ENCODE data around the gene EIF4B.
"Not testable (repeated sequence)": the region's sequence is repeated elsewhere in the genome, so short reads cannot be mapped to it uniquely, and the experiment has no call there.

Gene EIF4B

DNA sequence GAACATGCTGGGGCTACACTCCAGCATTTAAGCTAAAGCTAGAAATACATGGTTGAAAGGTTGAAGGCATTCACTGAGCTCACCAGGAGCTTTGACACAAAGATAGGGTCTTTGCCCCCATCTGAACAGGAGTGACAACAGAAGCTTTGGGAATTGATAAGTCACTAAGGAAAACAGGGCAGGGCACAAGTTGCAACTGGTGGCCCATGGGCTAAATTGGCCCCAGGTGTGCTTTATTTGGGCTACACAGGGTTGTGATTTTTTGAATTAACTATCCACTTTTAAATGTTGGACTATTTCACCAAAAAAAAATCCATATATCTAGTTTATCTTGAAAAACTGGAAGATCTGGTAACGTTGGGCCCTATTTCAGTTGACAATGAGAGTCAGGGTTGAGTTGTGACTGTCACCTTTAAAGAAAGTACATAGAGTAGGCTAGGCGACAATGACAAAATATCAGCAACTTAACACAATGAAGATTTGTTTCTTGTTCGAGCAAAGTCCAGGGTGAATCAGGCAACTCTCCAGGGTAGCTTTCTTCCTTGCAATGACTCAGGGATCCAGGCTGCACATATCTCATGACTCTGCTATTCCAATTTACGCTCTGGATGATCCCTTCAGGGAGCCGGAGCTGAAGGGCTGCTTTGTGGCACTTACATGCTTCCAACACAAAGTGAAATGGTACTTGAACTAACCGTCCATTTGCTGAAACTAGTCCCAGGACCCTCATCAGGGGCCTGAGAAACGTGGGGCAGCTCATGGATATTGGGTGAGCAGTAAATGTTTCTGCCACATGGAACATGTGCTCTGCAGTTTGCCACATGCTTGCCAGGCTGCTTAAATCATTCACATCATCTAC is 13.3 kb upstream of the EIF4B start:
- in situ Hi-C loops (cut with MboI; ENCODE audit: low sequenced_read_pairs) = loop anchor here (25.0 kb wide), 2 partner anchors 406 to 606 kb away; partner anchors contain the start of gene KRT84

DNA sequence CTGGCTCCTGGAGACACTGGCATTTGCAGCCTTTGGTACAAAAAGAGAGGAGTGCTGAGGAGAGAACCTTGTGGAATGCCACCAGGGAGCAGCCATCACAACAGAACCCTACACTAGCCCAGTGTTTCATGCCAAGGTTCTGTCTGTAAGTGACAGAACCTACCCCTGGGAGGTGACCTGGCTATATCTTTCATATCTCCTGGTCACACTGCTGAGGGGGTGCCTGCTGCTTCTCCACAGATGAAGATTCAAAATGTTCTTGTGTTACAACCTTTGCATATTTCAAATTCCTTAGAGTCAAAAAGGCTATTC is 12.7 kb upstream of the EIF4B start:
- in situ Hi-C loops (cut with MboI; ENCODE audit: low sequenced_read_pairs) = loop anchor here (25.0 kb wide), 2 partner anchors 406 to 606 kb away; partner anchors contain the start of gene KRT84

DNA sequence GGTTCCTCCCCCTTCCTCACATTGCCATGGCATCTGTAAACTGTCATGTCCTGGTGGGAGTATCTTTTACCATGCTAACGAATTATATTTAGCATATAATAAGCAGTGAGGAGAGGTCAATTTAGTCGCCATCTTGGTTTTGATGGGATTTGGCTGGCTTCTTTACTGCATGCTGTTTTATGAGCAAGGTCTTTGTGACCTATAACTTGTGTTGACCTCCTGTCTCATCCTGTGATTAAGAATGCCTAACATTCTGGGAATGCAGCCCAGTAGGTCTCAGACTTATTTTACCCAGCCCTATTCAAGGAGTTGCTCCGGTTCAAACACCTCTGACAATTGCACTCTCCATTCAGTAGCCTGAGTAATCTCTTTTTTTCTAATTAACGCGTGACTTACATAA is 2.1 kb upstream of the EIF4B start:
- in situ Hi-C loops (cut with MboI; ENCODE audit: low sequenced_read_pairs) = no loop called here

DNA sequence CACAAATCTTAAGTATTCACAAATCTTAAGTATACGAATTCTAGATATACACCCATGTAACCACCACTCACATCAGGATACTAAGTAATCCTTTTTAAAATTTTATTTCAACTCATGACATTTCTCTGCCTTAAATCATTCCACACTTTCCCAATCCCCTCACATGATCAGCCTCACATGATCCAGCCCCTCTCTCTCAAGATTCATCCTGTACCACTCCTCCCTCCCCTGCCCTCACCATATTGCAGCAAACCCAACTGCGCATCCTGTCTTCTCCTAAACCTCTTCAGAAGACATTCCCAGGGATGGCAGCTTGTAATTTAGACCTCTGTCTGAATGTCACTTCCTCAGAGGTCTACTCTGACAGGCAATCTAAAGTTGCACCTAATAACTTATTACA is 1.7 kb upstream of the EIF4B start:
- in situ Hi-C loops (cut with MboI; ENCODE audit: low sequenced_read_pairs) = no loop called here

DNA sequence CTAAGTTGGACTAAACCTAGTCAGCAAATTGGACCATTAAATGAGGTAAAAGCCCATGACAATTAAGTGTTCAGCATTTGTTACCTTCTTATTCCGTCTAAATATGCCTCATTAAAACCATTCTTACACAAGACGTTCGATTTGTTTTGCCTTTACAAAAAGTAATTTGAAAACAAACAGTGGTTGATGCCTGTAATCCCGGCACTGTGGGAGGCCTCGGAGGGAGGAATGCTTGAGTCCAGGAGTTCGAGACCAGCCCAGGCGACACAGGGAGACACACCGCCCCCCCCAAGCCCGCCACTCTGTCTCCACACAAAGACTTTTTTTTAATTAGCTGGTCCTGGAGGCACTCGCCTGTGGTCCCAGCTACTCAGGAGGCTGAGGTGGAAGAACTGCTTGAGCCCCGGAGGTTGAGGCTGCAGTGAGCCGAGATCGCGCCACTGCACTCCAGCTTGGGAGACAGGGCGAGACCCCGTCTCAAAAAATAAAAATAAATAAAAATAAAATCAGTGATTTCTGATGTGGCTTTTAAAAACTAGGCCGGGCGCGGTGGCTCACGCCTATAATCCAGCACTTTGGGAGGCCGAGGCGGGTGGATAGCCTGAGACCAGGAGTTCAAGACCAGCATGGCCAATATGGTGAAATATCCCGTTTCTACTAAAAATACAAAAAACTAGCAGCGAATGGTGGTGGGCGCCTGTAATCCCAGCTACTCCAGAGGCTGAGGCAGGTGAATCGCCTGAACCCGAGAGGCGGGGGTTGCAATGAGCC is 856 bp upstream of the EIF4B start:
- in situ Hi-C loops (cut with MboI; ENCODE audit: low sequenced_read_pairs) = no loop called here

DNA sequence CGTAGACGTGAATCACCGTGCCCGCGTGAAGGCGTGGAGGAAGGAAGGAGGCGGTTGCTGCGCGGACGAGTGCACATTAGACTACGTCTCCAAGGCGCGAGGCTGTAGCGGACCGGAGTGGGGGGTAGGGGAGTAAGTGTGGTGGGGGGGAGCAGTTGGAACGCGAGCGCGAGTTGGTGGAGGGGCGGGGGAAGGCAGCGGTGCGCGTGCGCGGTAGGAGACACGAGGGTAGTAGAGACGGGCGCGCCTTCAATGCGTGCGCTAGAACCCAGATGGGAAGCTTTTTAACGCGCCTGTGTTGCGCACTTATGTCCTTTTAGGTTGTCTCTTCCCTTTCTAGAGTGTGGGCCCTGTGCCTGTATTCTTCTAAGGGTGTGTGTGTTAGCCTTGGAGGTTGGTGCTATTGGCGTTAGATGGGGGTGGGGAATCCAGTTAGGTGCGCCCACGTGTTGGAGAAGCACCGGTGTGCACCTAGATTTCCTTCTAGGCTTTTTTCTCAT is 604 bp downstream of the EIF4B start:
- in situ Hi-C loops (cut with MboI; ENCODE audit: low sequenced_read_pairs) = no loop called here

DNA sequence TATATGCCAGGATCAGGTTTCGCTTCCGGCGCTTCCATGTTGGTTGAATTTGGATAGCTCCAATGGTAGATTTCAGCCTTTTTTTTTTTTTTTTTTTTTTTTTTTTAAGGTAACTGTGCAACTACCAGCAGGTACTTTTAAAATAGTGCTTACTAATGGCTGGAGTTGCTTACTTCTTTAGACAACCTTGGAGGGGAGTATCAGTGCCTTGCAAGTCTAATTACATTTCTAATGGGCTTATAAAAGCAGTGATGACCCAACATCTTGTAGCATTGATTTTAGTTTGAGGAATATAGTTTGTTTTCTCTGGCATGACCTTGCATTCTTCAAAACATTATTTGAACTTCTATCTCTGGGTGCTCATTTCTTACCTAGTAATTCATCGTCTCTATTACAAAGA is 1.1 kb downstream of the EIF4B start:
- in situ Hi-C loops (cut with MboI; ENCODE audit: low sequenced_read_pairs) = no loop called here

DNA sequence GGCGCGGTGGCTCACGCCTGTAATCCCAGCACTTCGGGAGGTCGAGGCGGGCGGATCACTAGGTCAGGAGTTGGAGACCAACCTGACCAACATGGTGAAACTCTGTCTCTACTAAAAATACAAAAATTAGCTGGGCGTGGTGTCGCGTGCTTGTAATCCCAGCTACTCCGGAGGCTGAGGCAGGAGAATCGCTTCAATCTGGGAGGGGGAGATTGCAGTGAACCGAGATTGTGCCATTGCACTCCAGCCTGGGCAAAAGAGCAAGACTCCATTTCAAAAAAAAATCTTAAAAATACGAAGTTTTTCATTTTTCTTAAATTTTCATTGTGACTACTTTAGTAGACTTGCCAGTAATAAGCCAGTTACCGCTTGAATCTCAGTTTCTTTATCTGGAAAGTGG is 2.5 kb downstream of the EIF4B start:
- in situ Hi-C loops (cut with MboI; ENCODE audit: low sequenced_read_pairs) = not testable (repeated sequence)

DNA sequence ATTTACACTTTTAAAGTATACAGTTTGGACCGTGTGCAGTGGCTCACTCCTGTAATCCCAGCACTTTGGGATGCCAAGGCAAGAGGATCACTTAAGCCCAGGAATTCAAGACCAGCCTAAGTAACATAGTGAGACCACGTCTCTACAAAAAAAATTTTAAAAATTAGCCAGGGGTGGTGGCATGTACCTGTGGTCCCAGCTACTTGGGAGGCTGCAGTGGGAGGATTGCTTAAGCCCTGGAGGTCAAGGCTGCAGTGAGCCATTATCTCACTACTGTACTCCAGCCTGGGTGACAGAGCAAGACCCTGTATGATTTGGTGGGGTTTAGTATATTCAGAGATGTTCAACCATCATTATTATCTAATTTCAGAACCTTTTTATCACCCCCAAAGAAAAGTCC is 4.7 kb downstream of the EIF4B start:
- in situ Hi-C loops (cut with MboI; ENCODE audit: low sequenced_read_pairs) = no loop called here

DNA sequence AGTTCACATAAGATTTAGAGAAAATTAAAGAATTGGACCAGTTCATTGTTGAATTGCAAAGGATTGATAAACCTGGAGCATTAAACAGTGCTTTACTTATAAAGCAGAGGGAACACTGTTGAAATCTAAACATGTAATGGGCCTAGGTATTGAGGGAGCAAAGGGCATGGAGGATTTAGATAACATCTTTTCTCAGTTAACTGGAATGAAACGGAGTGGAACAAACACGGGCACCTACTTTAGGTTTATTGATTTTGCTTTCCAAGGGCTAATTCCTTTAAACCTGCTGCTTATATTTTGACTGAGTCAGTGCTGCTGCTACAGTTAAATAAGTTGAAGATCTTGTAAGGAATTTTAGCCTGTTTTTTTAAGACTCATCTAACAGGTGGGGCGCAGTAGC is 5.6 kb downstream of the EIF4B start:
- in situ Hi-C loops (cut with MboI; ENCODE audit: low sequenced_read_pairs) = no loop called here

DNA sequence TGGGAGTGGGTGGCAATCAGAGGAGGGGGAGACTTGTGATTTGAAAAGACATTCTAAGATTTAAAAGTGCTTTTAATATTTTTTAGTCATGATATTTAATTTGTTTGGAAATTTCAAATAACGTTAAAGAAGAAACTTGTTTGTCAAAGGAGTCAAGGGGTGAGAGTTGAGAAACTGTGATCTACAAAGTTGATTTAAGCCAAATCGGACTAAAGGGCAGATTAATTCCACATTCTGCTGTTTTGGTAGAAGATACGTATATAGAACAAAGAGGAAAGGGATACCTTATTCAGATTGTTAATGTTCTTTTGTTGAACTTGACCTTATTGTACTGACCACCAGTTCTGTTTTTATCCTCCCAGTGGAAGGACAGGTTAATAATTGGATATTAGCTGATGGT is 6.7 kb downstream of the EIF4B start:
- in situ Hi-C loops (cut with MboI; ENCODE audit: low sequenced_read_pairs) = no loop called here

DNA sequence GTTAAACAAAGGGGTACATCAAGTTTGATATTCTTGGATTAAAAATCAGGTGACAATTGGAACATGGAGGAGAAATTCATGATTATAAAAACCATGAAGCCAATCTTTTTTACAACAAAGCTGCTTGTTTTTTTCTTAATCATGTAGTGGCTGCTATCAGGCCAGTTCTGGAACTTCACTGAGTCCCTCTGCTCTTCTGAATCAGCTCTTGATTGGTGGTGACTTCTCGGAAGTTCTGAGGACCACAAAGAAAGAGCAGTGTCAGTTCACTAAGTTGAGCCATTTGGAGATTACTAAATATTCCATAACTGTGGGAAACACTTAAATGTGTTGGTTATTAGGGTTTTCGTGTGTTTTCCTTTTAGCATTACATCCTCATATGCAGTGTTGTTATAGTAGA is 8.5 kb downstream of the EIF4B start:
- in situ Hi-C loops (cut with MboI; ENCODE audit: low sequenced_read_pairs) = no loop called here

DNA sequence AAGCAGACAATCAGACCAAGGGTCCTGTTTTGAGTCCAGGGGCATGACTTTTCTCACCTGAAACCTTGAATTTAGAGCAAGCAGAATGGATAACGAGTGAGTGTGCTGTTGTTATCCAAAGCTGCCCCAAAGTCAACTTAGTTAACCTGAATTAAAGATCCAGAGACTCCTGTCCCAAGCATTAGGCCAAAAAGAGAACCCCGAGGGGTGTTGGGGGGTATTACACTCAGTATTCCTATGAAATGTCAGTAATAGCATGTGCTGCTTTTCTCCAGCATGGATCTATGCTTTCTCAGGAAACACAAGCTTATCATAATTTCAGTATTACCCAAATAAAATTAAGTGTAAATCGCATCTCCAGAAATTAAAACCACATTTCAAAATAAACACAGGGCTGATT is 19.0 kb downstream of the EIF4B start:
- in situ Hi-C loops (cut with MboI; ENCODE audit: low sequenced_read_pairs) = no loop called here

DNA sequence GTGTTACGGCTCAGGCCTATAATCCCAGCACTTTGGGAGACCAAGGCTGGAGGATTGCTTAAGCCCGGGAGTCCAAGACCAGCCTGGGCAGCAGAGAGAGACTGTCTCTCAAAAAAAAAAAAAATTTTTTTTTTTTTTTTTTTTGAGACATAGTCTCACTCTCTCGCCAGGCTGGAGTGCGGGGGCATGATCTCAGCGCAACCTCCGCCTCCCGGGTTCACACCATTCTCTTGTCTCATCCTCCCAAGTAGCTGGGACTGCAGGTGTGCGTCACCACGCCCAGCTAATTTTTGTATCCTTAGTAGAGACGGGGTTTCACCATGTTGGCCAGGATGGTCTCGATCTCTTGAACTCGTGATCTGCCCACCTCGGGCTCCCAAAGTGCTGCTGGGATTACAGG is 20.8 kb downstream of the EIF4B start:
- in situ Hi-C loops (cut with MboI; ENCODE audit: low sequenced_read_pairs) = not testable (repeated sequence)

DNA sequence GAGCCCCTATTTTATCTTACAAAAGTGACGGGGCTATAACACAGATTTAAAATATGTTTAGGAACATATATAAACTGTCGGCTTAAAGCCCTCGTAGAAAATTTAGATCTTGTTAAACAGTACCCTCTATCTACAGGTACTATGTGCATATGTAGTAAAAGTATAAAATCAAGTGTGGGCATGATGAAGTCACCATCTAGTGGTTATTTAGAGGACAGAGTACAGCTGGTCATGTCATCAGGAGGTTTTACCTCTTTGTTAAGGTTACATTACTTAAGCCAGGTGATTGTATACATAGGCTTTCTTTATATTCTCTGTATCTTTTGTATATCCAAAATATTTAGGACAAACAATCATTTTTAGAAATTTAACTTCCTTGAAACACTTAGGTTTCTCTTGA is 25.4 kb downstream of the EIF4B start:
- in situ Hi-C loops (cut with MboI; ENCODE audit: low sequenced_read_pairs) = no loop called here

DNA sequence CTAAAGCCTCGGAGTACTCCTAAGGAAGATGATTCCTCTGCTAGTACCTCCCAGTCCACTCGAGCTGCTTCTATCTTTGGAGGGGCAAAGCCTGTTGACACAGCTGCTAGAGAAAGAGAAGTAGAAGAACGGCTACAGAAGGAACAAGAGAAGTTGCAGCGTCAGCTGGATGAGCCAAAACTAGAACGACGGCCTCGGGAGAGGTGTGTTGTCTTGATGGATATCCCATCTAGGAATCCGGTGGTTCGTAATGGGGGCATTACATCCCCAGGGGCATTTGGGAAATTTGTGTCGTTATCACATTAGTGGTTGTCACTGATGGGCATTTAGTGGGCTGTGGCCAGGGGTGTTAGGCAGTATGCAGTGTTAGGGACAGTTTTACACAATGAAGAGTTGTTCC is 27.6 kb downstream of the EIF4B start:
- in situ Hi-C loops (cut with MboI; ENCODE audit: low sequenced_read_pairs) = not testable (repeated sequence)

DNA sequence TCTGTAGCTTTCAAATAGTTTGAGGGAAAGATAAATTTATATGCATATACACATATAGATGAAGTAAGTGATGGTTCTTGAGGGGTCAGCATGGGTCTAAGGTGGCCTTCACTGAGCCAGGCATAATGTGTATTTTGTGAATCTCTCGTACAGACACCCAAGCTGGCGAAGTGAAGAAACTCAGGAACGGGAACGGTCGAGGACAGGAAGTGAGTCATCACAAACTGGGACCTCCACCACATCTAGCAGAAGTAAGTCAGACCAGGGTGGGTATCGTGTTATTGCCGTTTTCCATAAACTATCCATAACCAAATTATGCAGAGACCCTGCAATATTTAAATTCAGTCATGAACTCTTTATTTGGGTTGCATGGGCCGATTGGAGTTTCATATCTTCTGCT is 28.2 kb downstream of the EIF4B start:
- in situ Hi-C loops (cut with MboI; ENCODE audit: low sequenced_read_pairs) = no loop called here

DNA sequence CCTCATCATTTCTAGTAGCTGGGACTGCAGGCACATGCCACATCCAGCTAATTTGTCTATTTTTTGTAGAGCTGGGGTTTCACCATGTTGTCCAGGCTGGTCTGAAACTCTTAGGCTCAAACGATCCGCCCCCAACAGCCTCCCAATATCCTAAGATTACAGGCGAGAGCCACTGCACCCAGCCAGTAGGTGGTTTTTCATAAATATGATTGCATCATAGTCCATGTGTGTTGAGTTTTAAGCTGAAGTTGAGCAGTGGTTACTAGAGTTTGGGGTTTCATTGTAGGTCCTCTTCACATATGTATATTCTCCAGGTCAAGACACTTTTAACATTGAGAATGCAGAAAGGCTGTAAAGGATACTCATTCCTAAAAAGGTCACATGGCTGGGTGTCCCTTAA is 30.5 kb downstream of the EIF4B start:
- in situ Hi-C loops (cut with MboI; ENCODE audit: low sequenced_read_pairs) = no loop called here

DNA sequence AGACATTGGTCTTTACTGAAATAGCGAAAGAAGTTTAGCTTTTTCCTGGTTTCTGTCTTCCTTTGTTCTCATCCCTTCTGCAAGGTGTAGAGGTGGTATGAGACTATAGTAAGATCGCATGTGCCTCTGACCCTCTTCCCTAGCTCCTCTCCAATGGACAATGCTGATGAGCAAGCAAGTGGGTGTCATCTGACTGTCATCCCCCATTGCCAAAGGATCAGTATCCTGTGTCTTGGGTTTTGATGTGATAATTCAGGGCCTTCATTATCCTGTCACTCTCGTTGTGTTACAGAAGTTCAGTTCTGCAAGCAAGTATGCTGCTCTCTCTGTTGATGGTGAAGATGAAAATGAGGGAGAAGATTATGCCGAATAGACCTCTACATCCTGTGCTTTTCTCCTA is 33.6 kb downstream of the EIF4B start:
- in situ Hi-C loops (cut with MboI; ENCODE audit: low sequenced_read_pairs) = no loop called here

DNA sequence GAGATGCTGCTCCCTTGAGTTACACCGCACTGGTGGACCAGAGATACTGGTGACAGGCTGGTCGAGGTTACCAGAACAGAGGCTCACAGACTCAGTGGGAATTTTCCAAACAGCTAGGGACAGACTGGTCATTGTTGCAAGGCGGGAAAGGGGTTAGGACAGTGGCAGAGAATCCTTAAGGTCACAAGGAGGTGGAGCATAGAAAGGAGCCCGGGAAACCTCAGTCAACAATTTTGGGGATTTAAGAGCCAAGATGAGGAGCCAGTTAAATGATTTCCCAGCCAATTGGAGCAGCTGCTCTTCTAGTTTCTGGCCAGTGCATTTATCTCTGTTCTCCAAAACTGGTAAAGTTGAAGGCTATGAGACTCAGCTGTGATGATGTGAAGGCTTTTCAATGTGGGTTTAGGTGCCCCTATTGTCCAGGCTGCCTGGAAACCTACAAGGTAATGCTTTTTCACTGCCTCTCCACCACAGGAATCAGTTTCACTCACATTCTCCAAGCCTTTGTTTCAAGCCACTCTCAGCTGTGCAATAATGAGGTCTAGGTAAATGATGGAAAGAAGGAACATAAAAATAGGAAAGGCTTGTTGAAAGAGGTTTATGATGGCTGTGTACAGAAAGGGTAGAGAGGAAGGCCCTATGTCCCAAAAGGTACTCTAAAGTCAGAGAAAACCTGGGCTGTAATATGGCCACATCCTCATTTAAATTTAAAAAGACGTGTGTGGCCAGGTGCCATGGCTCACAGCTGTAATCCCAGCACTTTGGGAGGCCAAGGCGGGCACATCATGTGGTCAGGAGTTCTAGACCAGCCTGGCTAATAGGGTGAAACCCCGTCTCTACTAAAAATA is 36.6 kb downstream of the EIF4B start:
- in situ Hi-C loops (cut with MboI; ENCODE audit: low sequenced_read_pairs) = no loop called here

DNA sequence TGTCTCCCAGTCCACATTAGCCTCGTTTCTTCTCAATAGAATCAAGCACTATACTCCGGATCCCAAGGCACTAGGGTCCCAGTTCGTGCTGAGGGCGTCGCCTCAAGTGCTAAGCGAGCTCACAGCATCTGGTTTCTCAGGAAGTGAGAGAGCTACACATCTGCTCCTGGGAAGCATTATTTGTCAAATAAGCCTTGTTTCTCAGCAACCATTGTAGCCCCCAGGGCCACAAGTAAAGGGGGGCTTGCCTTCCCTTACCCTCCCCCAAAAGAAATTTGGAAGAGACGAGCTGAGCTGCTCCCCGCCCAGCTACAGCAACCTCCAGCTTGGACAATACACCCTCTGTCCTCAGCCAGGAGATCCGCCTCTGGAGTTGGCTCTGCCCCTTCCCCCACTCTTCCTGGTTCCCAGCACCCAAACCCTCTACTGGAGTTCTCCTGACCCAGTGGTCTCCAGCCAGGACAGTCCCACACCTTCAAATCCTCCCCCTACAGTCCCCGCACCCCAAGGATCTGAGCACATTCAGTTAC is 37.9 kb downstream of the EIF4B start:
- in situ Hi-C loops (cut with MboI; ENCODE audit: low sequenced_read_pairs) = no loop called here
